ENCODE results near the gene SLC50A1. TPM values are rescaled to one million over a fixed set of nuclear protein-coding genes. Genes with fewer than 3 reads are reported as not detected.
"Not testable (repeated sequence)": the region's sequence is repeated elsewhere in the genome, so short reads cannot be mapped to it uniquely, and the experiment has no call there.

SLC50A1 gene
- total RNA-seq, 1 donor = 22.4 TPM

GRCh38 chr1:155139895-155140629 is 4.4 kb downstream of the SLC50A1 start, which contains the start of gene DPM3:
Gene DPM3, minus strand, starts transcription at chr1:155140531. Its CDS starts 291 bp downstream, at chr1:155140240.
- Histone ChIP-seq H3K27me3 (ENCODE audit: insufficient read depth, low read length) (no peaks in the 10 kb centered on the region), H3K4me1 (ENCODE audit: insufficient read depth, low read length) (peaks cover 33% of the 10 kb centered on the region), H3K9me3 (ENCODE audit: low read depth, low read length) (no peaks in the 10 kb centered on the region), H3K4me3 (ENCODE audit: low read length) (peak within 1 kb of the TSS; percentile 87)

DNA sequence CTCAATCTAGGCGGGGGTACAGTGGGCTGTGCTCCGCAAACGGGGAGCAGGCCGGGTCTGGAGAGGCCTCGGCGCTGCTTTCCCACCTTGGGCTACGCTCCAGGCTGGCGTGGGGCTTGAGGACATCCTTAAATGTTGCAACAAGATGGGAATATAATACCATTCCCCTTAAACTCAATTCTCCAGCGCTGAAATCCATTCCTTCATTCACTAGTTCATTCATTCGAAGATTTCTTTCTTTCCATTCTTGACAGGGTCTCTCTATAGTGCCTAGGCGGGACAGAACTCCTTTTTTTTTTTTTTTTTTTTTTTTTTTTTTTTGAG is 4.9 kb downstream of the SLC50A1 start:
- Histone ChIP-seq H3K9me3 (ENCODE audit: low read depth, low read length) (no peaks in the 10 kb centered on the region), H3K27me3 (ENCODE audit: insufficient read depth, low read length) (no peaks in the 10 kb centered on the region), H3K4me3 (ENCODE audit: low read length) (peak overlapping the region; percentile 87), H3K4me1 (ENCODE audit: insufficient read depth, low read length) (peaks cover 28% of the 10 kb centered on the region)

DNA sequence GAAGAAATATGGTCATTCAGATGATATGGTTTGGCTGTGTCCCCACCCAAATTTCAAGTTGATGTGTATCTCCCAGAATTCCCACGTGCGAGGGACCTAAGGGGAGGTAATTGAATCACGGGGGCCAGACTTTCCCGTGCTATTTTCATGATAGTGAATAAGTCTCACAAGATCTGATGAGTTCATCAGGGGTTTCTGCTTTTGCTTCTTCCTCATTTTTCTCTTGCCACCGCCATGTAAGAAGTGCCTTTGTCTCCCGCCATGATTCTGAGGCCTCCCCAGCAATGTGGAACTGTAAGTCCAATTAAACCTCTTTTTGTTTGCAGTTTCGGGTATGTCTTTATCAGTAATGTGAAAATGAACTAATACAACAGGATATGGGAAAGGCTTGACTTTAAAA is 6.1 kb downstream of the SLC50A1 start:
- Histone ChIP-seq H3K27me3 (ENCODE audit: insufficient read depth, low read length) (no peaks in the 10 kb centered on the region), H3K9me3 (ENCODE audit: low read depth, low read length) (no peaks in the 10 kb centered on the region), H3K4me3 (ENCODE audit: low read length) (no peak overlapping the region), H3K4me1 (ENCODE audit: insufficient read depth, low read length) (peaks cover 26% of the 10 kb centered on the region)

GRCh38 chr1:155145491-155145890 is 9.8 kb downstream of the SLC50A1 start:
- Histone ChIP-seq H3K4me1 (ENCODE audit: insufficient read depth, low read length) (peaks cover 2% of the 10 kb centered on the region), H3K9me3 (ENCODE audit: low read depth, low read length) (no peaks in the 10 kb centered on the region), H3K4me3 (ENCODE audit: low read length) (no peak overlapping the region), H3K27me3 (ENCODE audit: insufficient read depth, low read length) (no peaks in the 10 kb centered on the region)

- not testable (repeated sequence) for H3K4me1 ChIP-seq (ENCODE audit: insufficient read depth, low read length); H3K27me3 ChIP-seq (ENCODE audit: insufficient read depth, low read length); H3K9me3 ChIP-seq (ENCODE audit: low read depth, low read length); H3K4me3 ChIP-seq (ENCODE audit: low read length)
These were observed 20.5 kb downstream of the SLC50A1 start for GRCh38 chr1:155155996-155156643.

DNA sequence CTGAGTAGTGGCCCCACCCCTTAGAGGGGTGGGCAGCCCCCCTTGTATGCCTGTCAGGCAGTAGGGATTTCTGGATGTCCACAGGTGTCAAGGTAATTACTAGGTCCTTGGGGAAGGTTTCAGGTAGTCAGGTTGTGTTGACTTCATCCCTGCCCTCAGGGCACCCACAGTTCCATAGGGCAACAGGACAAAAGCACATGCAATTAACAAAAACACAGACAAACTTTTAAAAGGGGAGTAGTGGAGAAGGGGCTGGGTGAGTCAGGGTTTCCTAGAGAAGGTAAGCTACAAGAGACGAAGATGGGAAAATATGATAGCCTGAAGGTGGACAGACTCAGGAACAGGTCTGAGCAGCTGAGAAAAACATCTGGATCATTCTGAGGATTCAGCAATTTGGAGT is 23.3 kb downstream of the SLC50A1 start:
- no peak overlapping the region for H3K4me3 ChIP-seq (ENCODE audit: low read length)
- H3K9me3 ChIP-seq (ENCODE audit: low read depth, low read length) = no peaks in the 10 kb centered on the region
- H3K27me3 ChIP-seq (ENCODE audit: insufficient read depth, low read length) = no peaks in the 10 kb centered on the region
- no peaks in the 10 kb centered on the region for H3K4me1 ChIP-seq (ENCODE audit: insufficient read depth, low read length)

DNA sequence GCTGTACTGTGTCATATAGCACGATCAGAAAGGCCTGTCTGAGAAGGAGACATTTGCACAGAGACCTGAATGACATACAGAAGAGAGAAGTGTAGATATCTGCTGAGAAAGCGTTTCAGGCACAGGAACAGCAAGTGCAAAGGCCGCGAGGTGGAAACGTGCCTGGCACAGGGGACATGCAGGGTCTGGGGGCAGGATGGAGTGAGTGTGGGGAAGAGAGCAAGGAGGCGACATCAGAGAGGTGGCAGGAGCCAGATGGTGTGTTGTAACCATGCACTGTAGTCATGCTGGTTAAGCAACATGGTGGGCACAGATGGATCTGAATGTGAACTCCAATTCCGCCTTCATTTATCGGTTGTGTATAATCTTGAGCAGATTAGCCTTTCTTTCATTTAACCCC is 24.5 kb downstream of the SLC50A1 start:
- no peak overlapping the region for H3K4me3 ChIP-seq (ENCODE audit: low read length)
- H3K27me3 ChIP-seq (ENCODE audit: insufficient read depth, low read length) = no peaks in the 10 kb centered on the region
- H3K9me3 ChIP-seq (ENCODE audit: low read depth, low read length) = no peaks in the 10 kb centered on the region
- H3K4me1 ChIP-seq (ENCODE audit: insufficient read depth, low read length) = no peaks in the 10 kb centered on the region

DNA sequence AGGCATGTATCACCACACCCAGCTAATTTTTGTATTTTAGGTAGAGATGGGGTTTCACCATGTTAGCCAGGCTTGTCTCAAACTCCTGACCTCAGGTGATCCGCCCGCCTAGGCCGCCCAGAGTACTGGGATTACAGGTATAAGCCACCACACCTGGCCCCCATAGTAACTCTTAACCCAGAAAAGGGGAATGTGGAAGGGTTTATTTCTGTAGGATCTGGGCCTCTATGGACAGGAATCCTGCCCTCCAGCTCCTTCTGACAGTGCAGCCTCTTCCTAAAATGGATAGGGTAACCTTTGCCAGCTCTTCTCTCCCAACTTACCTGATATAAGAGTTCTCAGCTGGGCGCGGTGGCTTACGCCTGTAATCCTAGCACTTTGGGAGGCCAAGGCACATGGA is 27.0 kb downstream of the SLC50A1 start:
- H3K27me3 ChIP-seq (ENCODE audit: insufficient read depth, low read length); H3K4me3 ChIP-seq (ENCODE audit: low read length); H3K9me3 ChIP-seq (ENCODE audit: low read depth, low read length): not testable (repeated sequence)
- peaks cover 12% of the 10 kb centered on the region for H3K4me1 ChIP-seq (ENCODE audit: insufficient read depth, low read length)

- H3K27me3 ChIP-seq (ENCODE audit: insufficient read depth, low read length); H3K4me3 ChIP-seq (ENCODE audit: low read length); H3K9me3 ChIP-seq (ENCODE audit: low read depth, low read length): not testable (repeated sequence)
- peaks cover 15% of the 10 kb centered on the region for H3K4me1 ChIP-seq (ENCODE audit: insufficient read depth, low read length)
These were observed 28.1 kb downstream of the SLC50A1 start for GRCh38 chr1:155163785-155164184.

- H3K4me1 ChIP-seq (ENCODE audit: insufficient read depth, low read length) = peaks cover 15% of the 10 kb centered on the region
- H3K4me3 ChIP-seq (ENCODE audit: low read length); H3K27me3 ChIP-seq (ENCODE audit: insufficient read depth, low read length); H3K9me3 ChIP-seq (ENCODE audit: low read depth, low read length): not testable (repeated sequence)
These were observed 29.0 kb downstream of the SLC50A1 start for GRCh38 chr1:155164625-155165024.

GRCh38 chr1:155166051-155166470 is 30.4 kb downstream of the SLC50A1 start:
- Histone ChIP-seq H3K4me3 (ENCODE audit: low read length) (no peak overlapping the region), H3K27me3 (ENCODE audit: insufficient read depth, low read length) (no peaks in the 10 kb centered on the region), H3K4me1 (ENCODE audit: insufficient read depth, low read length) (peaks cover 15% of the 10 kb centered on the region), H3K9me3 (ENCODE audit: low read depth, low read length) (no peaks in the 10 kb centered on the region)

DNA sequence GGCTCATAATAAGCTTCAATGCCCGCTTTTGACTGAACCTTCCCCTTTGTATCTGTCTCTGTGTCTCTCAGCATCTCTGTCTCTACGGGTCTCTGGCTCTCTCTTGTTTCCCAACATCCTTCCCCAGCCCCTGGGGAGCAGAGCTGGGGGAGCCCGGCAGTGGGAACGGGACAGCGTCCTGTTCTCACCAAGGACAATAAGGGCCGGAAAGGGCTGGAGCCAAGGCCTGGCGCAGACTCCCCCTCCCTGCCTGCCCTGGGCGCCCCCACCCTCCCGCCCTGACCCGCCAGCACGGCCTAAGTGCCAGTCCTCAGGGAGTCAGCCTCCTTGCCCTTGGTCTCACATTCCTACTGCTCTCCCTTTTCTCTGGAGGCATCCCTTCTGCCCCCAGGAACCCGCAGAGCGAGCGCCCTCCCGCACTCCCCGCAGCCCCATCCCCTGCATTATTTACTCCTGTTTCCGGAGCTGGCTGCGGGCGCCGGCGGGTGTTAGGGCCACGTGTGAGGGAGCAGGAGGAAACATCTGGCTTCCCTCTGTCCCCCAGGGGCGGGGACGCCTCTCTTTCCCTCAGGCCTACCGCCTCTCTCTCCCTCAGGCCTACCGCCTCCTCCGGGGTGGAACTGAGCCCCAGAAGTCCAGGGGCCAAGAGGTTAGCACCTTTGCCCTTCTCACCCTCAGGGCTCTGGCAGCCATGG is 31.0 kb downstream of the SLC50A1 start:
- Histone ChIP-seq H3K4me1 (ENCODE audit: insufficient read depth, low read length) (peaks cover 15% of the 10 kb centered on the region), H3K9me3 (ENCODE audit: low read depth, low read length) (no peaks in the 10 kb centered on the region), H3K4me3 (ENCODE audit: low read length) (no peak overlapping the region), H3K27me3 (ENCODE audit: insufficient read depth, low read length) (no peaks in the 10 kb centered on the region)

DNA sequence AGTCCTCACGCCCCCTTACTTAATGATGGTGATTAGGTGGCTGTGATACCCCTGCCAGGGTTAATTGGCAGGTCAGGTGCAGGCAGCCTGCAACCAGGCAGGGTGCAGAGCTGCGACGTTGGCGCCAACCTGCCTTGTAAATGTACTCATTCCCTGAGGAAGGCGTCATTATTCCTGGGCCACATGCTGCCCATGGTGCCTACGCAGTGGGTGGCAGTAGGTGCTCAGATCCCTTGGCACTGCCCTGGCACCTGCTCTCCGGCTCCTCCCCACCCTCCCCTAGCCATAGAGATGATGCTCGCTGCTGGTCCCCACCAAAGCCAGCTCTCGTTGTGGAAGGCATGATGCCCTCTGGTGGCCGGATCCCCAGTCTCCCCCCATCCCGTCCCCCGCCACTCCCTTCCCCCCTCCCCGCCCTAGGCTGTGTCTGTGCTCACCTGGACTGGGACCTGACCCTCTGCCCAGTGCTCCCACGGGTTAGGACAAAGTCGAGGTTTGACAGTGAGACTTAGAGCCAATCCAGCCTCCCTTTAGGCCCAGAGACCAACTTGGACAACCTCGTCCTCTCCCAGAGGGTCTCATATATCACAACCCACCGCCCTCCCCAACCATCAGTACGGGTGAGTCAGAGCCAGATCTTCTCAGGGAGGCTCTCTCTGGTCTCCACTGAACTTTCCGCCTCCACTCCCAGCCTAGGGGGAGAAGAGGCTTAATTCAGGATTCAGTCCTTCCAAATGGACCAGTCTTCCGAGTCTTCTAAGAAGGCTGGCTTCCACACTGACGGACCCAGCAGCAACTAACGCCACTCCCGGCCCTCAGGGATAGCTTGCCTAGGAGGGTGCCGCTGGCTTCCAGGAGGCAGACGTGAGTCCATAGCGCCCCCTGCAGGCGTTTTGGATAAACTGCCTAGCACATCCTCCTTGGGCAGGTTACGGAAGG is 31.8 kb downstream of the SLC50A1 start:
- Histone ChIP-seq H3K4me3 (ENCODE audit: low read length) (no peak overlapping the region), H3K4me1 (ENCODE audit: insufficient read depth, low read length) (peaks cover 21% of the 10 kb centered on the region), H3K9me3 (ENCODE audit: low read depth, low read length) (no peaks in the 10 kb centered on the region)

GRCh38 chr1:155168105-155168445 is 32.4 kb downstream of the SLC50A1 start:
- not testable (repeated sequence) for H3K4me3 ChIP-seq (ENCODE audit: low read length); H3K9me3 ChIP-seq (ENCODE audit: low read depth, low read length); H3K27me3 ChIP-seq (ENCODE audit: insufficient read depth, low read length)
- H3K4me1 ChIP-seq (ENCODE audit: insufficient read depth, low read length) = peaks cover 25% of the 10 kb centered on the region

More for the DNA sequence above, 31.8 kb downstream of the SLC50A1 start:
- H3K27me3 ChIP-seq (ENCODE audit: insufficient read depth, low read length) = no peaks in the 10 kb centered on the region

Data from mononuclear cell (primary cell).